Activated T-cell treated with anti-CD3 and anti-CD28 coated beads, Interleukin-2, amount 50 U/mL, for 72 hours (primary cell): ENCODE measurements around the gene KIAA1614. TPM values are rescaled to one million over a fixed set of nuclear protein-coding genes. Genes with fewer than 3 reads are reported as not detected.
A peak's percentile ranks its signal among the peaks of the same experiment; 100 is the strongest.

Experiments
- ATAC-seq, 2 donors: fragments of 150-1000 bp; cut with Tn5 transposase; replicated peaks in 1 of 2; 2 replicates each; pipeline ENCODE4 v1.10.0; 2021; ENCODE audit warnings: moderate library complexity in 2 of 2, mild to moderate bottlenecking in 1 of 2
- DNase-seq, 2 donors: peaks; one replicate each; pipeline ENCODE4 v3.0.0; 2021 to 2022; ENCODE audit warnings: mixed read lengths in 1 of 2
- H3K27ac Mint-ChIP-seq: one replicate; pipeline ENCODE4 v1.8.0; 2022; ENCODE audit warnings: mild to moderate bottlenecking, moderate library complexity, mixed read lengths
- H3K27me3 Mint-ChIP-seq: one replicate; pipeline ENCODE4 v1.8.0; 2022; ENCODE audit warnings: low read depth, mixed read lengths
- H3K36me3 Mint-ChIP-seq, 2 donors: one replicate each; pipeline ENCODE4 v1.8.0; 2022; ENCODE audit warnings: mixed read lengths in 2 of 2, mild to moderate bottlenecking in 1 of 2; ENCODE audit not compliant: insufficient read depth in 2 of 2
- H3K4me1 Mint-ChIP-seq: one replicate; pipeline ENCODE4 v1.8.0; 2022; ENCODE audit warnings: low read depth, mixed read lengths
- H3K4me3 Mint-ChIP-seq, 2 donors: one replicate each; pipeline ENCODE4 v1.8.0; 2022; ENCODE audit warnings: mild to moderate bottlenecking in 2 of 2, mixed read lengths in 2 of 2, moderate library complexity in 2 of 2
- H3K9me3 Mint-ChIP-seq, 2 donors: one replicate each; pipeline ENCODE4 v1.8.0; 2022; ENCODE audit warnings: mixed read lengths in 2 of 2
- total RNA-seq, 2 donors: library from RNA; stranded (reverse); gene quantifications; one replicate each; pipeline ENCODE4 v1.2.3, GENCODE V29; 2022

KIAA1614 gene
- total RNA-seq, 2 donors from 2014 or later, result 0.02 to 0.07 TPM

GRCh38 chr1:180970333-180971079, 57.8 kb downstream of the KIAA1614 start:
- no peak overlapping the region for H3K4me3 Mint-ChIP-seq
- peaks cover 9% of the 10 kb centered on the region for H3K4me1 Mint-ChIP-seq
- no peaks in the 10 kb centered on the region for H3K9me3 Mint-ChIP-seq
- no peaks in the 10 kb centered on the region for H3K27me3 Mint-ChIP-seq
- DNase-seq (no peak), ATAC-seq (no peak)
- peaks cover 3 to 19% of the 10 kb centered on the region in 2 donors for H3K36me3 Mint-ChIP-seq
- no peak overlapping the region for H3K27ac Mint-ChIP-seq

DNA sequence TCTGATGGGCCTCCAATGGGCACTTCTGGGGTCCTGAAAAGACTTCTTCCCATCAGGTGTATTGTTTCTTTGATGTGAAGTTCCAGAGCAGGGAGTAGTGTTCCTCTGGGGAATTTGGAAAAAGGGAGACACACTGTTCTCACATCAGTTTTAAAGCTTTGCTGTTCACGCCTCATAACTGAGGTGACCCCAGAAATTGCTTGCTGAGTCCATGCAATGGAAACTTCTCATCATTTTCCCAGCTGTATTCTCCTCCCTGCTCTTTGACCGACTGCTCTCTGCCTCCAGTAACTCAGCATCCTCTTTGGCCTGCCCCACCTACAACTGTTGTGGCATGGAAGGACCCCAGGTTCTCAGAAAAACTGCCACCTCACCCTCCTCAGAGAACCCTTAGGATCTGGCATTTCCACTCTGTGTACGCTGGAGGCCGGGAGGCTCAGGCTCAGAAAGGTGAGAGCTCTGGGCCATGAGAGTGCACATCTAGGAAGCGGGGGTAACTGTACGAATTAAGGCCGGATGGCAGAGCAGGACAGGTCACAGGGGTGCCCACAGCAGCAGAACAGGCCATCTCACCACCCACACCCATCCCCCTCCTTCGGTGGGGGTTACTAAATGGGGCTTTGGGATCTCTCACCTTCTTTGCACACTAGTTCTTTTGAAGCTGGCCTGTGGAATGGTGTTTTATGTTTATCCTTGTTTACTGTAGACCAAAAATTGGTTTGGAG, 58.7 kb downstream of the KIAA1614 start:
- H3K36me3 Mint-ChIP-seq, result peaks cover 5 to 26% of the 10 kb centered on the region in 2 donors
- H3K9me3 Mint-ChIP-seq, result no peaks in the 10 kb centered on the region
- no peak for ATAC-seq
- H3K4me1 Mint-ChIP-seq, result peaks cover 16% of the 10 kb centered on the region
- H3K27me3 Mint-ChIP-seq, result no peaks in the 10 kb centered on the region
- no peak overlapping the region for H3K27ac Mint-ChIP-seq
- no peak overlapping the region for H3K4me3 Mint-ChIP-seq
- no peak for DNase-seq

- ATAC-seq, result no peak
- Mint-ChIP-seq H3K27me3 (no peaks in the 10 kb centered on the region), H3K9me3 (no peaks in the 10 kb centered on the region), H3K4me3 (no peak overlapping the region), H3K36me3 (peaks cover 5 to 28% of the 10 kb centered on the region in 2 donors), H3K27ac (peak overlapping the region; percentile 46), H3K4me1 (peaks cover 10% of the 10 kb centered on the region)
- no peak for DNase-seq
These were observed 60.7 kb downstream of the KIAA1614 start for GRCh38 chr1:180973369-180973768.

DNA sequence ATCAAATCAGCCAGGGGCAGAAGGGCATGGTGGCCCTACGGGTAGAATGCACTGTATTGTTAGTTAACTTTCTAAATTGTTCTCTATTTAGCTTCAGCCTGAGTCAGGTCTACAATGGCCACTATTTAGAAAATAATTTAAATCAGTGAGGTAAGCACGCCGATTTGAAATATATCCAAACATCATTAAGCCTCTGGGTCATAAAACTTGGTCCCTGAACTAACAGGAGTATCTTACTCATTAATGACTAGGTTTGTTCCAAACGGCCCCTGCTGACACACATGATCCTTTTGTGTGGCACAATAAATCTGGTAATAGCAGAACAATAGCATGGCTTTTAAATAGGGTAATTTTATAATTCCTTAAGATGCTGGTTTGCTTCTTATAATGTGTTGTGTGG, 61.5 kb downstream of the KIAA1614 start:
- Mint-ChIP-seq H3K27ac (no peak overlapping the region), H3K4me3 (no peak overlapping the region), H3K27me3 (no peaks in the 10 kb centered on the region), H3K9me3 (no peaks in the 10 kb centered on the region), H3K36me3 (peaks cover 7 to 33% of the 10 kb centered on the region in 2 donors), H3K4me1 (peaks cover 17% of the 10 kb centered on the region)
- ATAC-seq (no peak), DNase-seq (no peak)

DNA sequence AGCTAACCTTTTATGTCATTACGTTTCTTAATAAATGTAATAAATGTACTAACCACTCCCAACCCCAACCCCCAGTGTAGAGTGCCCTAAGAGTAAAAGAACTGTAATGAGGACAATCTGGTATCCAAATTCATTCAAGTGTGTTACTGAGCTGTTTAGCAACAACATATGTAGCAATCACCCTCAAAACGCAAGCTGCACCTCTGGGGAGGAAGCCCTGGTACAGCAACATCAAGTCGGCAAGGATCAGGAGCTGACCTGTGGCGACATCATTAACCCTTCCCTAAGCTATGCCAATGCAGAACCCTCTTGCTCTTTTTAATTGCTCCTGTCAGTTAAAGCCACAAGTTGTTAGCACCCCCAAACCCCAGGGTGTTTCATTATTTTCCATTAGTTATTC, 62.9 kb downstream of the KIAA1614 start:
- no peaks in the 10 kb centered on the region for H3K27me3 Mint-ChIP-seq
- no peak overlapping the region for H3K4me3 Mint-ChIP-seq
- H3K9me3 Mint-ChIP-seq, result no peaks in the 10 kb centered on the region
- no peak overlapping the region for H3K27ac Mint-ChIP-seq
- no peak for ATAC-seq
- H3K36me3 Mint-ChIP-seq, result peaks cover 6 to 34% of the 10 kb centered on the region in 2 donors
- peaks cover 24% of the 10 kb centered on the region for H3K4me1 Mint-ChIP-seq
- DNase-seq, result no peak

- no peak overlapping the region for H3K4me3 Mint-ChIP-seq
- peaks cover 26% of the 10 kb centered on the region for H3K4me1 Mint-ChIP-seq
- no peak for ATAC-seq
- H3K27me3 Mint-ChIP-seq, result no peaks in the 10 kb centered on the region
- no peak for DNase-seq
- H3K27ac Mint-ChIP-seq, result no peak overlapping the region
- peaks cover 6 to 33% of the 10 kb centered on the region in 2 donors for H3K36me3 Mint-ChIP-seq
- no peaks in the 10 kb centered on the region for H3K9me3 Mint-ChIP-seq
These were observed 63.5 kb downstream of the KIAA1614 start for GRCh38 chr1:180976191-180976590.

DNA sequence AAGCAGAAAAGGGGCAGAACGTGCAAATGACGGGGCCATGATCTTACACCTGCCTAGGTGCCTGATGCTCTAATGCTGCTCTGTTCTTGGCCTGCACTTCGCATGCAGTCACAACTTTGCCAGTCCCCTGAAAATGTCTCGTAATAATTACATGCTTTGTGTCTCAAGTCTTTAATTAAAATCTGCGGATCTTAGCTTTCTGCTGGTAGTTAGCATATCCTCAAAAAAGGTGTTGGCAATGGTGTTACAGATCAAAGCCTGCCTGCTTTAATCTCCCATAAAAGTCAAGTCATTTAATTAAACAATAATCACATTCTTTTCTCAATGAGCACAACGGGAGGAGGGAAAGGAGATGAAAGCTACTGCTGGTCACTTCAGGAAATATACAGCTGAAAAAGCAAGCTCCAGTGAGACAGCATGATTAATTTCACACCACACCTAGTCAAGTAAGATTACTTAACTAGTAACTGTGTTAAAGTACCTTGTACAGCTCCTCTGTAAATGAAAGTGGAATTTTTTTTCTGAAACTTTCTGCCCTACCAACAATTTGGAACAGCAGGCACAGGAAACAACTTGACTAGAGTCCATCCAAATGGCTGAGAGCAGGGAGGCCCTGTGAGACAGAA, 64.1 kb downstream of the KIAA1614 start:
- ATAC-seq (peak in 1 of 2 donors; percentile 24), DNase-seq (no peak)
- peaks cover 32% of the 10 kb centered on the region for H3K4me1 Mint-ChIP-seq
- no peak overlapping the region for H3K4me3 Mint-ChIP-seq
- no peaks in the 10 kb centered on the region for H3K27me3 Mint-ChIP-seq
- no peaks in the 10 kb centered on the region for H3K9me3 Mint-ChIP-seq
- H3K27ac Mint-ChIP-seq, result no peak overlapping the region
- H3K36me3 Mint-ChIP-seq, result peaks cover 9 to 35% of the 10 kb centered on the region in 2 donors

GRCh38 chr1:180981596-180982387, 69.1 kb downstream of the KIAA1614 start:
- Mint-ChIP-seq H3K4me1 (peaks cover 39% of the 10 kb centered on the region), H3K27me3 (no peaks in the 10 kb centered on the region), H3K36me3 (peaks cover 17 to 31% of the 10 kb centered on the region in 2 donors), H3K9me3 (no peaks in the 10 kb centered on the region), H3K4me3 (peak overlapping the region; percentile 51 to 63), H3K27ac (peak overlapping the region; percentile 14)
- peak; percentile 53 to 61 for DNase-seq
- peak; percentile 98 for ATAC-seq

DNA sequence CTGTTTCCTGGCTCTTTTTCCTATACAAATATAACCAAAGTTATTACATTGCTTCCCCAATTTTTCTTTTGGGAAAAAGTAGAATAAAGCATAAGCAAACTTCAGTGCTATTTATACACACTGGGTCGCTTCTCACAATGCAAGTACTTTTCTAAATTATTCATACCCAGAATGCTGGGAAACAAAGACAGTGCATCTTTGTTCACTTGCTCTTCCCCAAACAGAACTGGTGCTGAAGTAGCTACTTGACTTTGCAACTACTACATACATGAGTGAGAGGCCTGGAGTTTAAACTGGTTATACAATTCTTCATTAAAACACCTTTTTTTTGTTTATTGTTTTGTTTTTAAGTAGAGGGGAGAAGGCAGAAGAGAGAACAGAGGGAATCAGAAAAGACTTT, 69.7 kb downstream of the KIAA1614 start:
- H3K9me3 Mint-ChIP-seq, result no peaks in the 10 kb centered on the region
- DNase-seq, result no peak
- no peak for ATAC-seq
- peak overlapping the region in 1 of 2 donors; percentile 51 for H3K4me3 Mint-ChIP-seq
- peak overlapping the region; percentile 54 for H3K27ac Mint-ChIP-seq
- H3K4me1 Mint-ChIP-seq, result peaks cover 39% of the 10 kb centered on the region
- no peaks in the 10 kb centered on the region for H3K27me3 Mint-ChIP-seq
- peaks cover 22 to 32% of the 10 kb centered on the region in 2 donors for H3K36me3 Mint-ChIP-seq

GRCh38 chr1:180988253-180988752, 75.6 kb downstream of the KIAA1614 start:
- H3K27me3 Mint-ChIP-seq, result no peaks in the 10 kb centered on the region
- H3K36me3 Mint-ChIP-seq, result peaks cover 17 to 31% of the 10 kb centered on the region in 2 donors
- peaks cover 2% of the 10 kb centered on the region for H3K4me1 Mint-ChIP-seq
- no peak overlapping the region for H3K4me3 Mint-ChIP-seq
- no peak for DNase-seq
- ATAC-seq, result no peak
- H3K9me3 Mint-ChIP-seq, result no peaks in the 10 kb centered on the region
- no peak overlapping the region for H3K27ac Mint-ChIP-seq

GRCh38 chr1:180994262-180994661, 81.6 kb downstream of the KIAA1614 start:
- ATAC-seq, result peak; percentile 98 to 99
- peaks cover 5 to 17% of the 10 kb centered on the region in 2 donors for H3K36me3 Mint-ChIP-seq
- no peaks in the 10 kb centered on the region for H3K9me3 Mint-ChIP-seq
- H3K4me3 Mint-ChIP-seq, result no peak overlapping the region
- peaks cover 6% of the 10 kb centered on the region for H3K4me1 Mint-ChIP-seq
- DNase-seq, result peak; percentile 34 to 35
- no peaks in the 10 kb centered on the region for H3K27me3 Mint-ChIP-seq
- H3K27ac Mint-ChIP-seq, result peak overlapping the region; percentile 22

DNA sequence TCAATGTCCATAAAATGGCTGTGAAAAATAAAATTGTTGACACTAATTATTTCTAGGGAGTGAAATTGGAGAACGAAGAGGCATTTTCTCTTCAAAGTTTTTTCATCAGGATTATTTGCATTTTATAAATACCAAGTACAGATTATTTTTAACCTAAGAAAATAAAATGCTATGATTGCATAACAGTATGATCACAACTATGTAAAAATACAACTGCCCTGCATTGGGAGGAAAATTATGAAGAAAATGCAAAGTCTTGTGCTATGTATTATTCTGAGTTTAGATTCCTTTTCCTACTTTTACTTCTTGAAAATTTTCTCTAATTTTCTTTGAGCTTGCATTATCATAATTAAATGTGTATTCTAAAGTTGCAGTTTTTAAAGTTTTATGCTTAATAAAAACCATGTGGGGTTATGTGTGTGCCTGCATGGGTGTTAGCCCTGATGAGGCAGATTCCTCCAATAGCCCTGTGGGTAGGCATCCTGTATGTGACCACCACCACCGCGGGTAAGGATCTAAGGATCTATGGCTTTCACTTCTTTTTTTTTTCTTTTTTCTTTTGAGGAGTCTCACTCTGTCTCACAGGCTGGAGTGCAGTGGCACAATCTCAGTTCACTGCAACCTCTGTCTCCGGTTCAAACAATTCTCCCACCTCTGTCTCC, 85.3 kb downstream of the KIAA1614 start:
- no peaks in the 10 kb centered on the region for H3K27me3 Mint-ChIP-seq
- H3K36me3 Mint-ChIP-seq, result peaks cover 10 to 21% of the 10 kb centered on the region in 2 donors
- H3K4me1 Mint-ChIP-seq, result peaks cover 6% of the 10 kb centered on the region
- no peak overlapping the region for H3K4me3 Mint-ChIP-seq
- no peak for ATAC-seq
- DNase-seq, result no peak
- no peak overlapping the region for H3K27ac Mint-ChIP-seq
- no peaks in the 10 kb centered on the region for H3K9me3 Mint-ChIP-seq
